ENCODE measurements around the gene BICRA. TPM values are rescaled to one million over a fixed set of nuclear protein-coding genes. Genes with fewer than 3 reads are reported as not detected.
A peak's percentile ranks its signal among the peaks of the same experiment; 100 is the strongest.

BICRA gene
- total and polyA plus RNA-seq, 2 of the 8 experiments (the other 6 are each of a cell fraction or from before 2014, with no cell fraction given) = 1.5 to 29.2 TPM

- peak; percentile 76 for TF ChIP-seq SP1 (IDR thresholded peaks at IDR 0.05; ENCODE audit: low read depth, low read length)
- no peak for TF ChIP-seq CHD2 (IDR thresholded peaks at IDR 0.05; ENCODE audit: low read length)
- TF ChIP-seq SRF (IDR thresholded peaks at IDR 0.05; ENCODE audit: low read depth, low read length) = no peak
- TF ChIP-seq KDM1A (IDR thresholded peaks at IDR 0.05; ENCODE audit: borderline replicate concordance, low read length) = no peak
- TF ChIP-seq KDM4A (IDR thresholded peaks at IDR 0.05; ENCODE audit: low read depth, low read length, severe bottlenecking) = no peak
- TF ChIP-seq NANOG (IDR thresholded peaks at IDR 0.05; ENCODE audit: insufficient read depth, low read depth, low read length, poor library complexity, severe bottlenecking) = no peak
- no peak; the same call in 1 of the 2 replicates for TF ChIP-seq RFX5 (IDR thresholded peaks at IDR 0.05; ENCODE audit: borderline replicate concordance, low read depth, low read length)
- TF ChIP-seq HDAC2 (IDR thresholded peaks at IDR 0.05; ENCODE audit: borderline replicate concordance in 1 of 2, low read depth in 2 of 2, low read length in 2 of 2) = peak in 1 of 2 experiments; percentile 44; a peak in 1 of 4 replicates
- no peak for TF ChIP-seq CBX5 (IDR thresholded peaks at IDR 0.05; ENCODE audit: low read depth, low read length)
- TF ChIP-seq JUND (IDR thresholded peaks at IDR 0.05; ENCODE audit: low read length) = no peak
- peak in 1 of 2 experiments; percentile 92; a peak in 2 of 3 replicates for TF ChIP-seq POLR2A (IDR thresholded peaks at IDR 0.05; ENCODE audit: control extremely low read depth in 1 of 2, low read depth in 2 of 2, low read length in 2 of 2)
- TF ChIP-seq SAP30 (IDR thresholded peaks at IDR 0.05; ENCODE audit: insufficient read depth, insufficient replicate concordance, low read length) = no peak
- TF ChIP-seq YY1 (IDR thresholded peaks at IDR 0.05; ENCODE audit: low read depth, low read length) = no peak
- TF ChIP-seq JUN (IDR thresholded peaks at IDR 0.05; ENCODE audit: low read depth, low read length) = no peak
- TF ChIP-seq EZH2 (IDR thresholded peaks at IDR 0.05; ENCODE audit: low read depth, low read length, severe bottlenecking) = no peak
- TF ChIP-seq CTCF (IDR thresholded peaks at IDR 0.05; ENCODE audit: control extremely low read depth in 1 of 3, insufficient read depth in 1 of 3, low read depth in 1 of 3, low read length in 3 of 3) = no peak
- peak; percentile 71 for TF ChIP-seq ASH2L (IDR thresholded peaks at IDR 0.05; ENCODE audit: low read length)
- TF ChIP-seq POLR2AphosphoS5 (IDR thresholded peaks at IDR 0.05; ENCODE audit: low read depth, low read length) = peak; percentile 66
- TF ChIP-seq CREB1 (IDR thresholded peaks at IDR 0.05) = peak; percentile 50
- no peak for TF ChIP-seq CTBP2 (IDR thresholded peaks at IDR 0.05; ENCODE audit: borderline replicate concordance, insufficient read depth, insufficient read length, low read length)
- TF ChIP-seq CEBPB (IDR thresholded peaks at IDR 0.05; ENCODE audit: low read depth, low read length) = no peak
- TF ChIP-seq SP2 (IDR thresholded peaks at IDR 0.05; ENCODE audit: low read length) = no peak
Observed at GRCh38 chr19:47600246-47601179, 8.4 kb upstream of the BICRA start (continued).

Measured in H1 (cell line).